WTC11 (cell line): Measurements from ENCODE around the gene JOSD2. TPM values are rescaled to one million over a fixed set of nuclear protein-coding genes. Genes with fewer than 3 reads are reported as not detected.

Source experiments
- ATAC-seq: fragments of 200-7000 bp; cut with Tn5 transposase; 2 replicates; pipeline ENCODE4 v1.10.0; 2021; ENCODE audit warnings: mild to moderate bottlenecking, moderate library complexity
- CTCF ChIA-PET: fragments of 300-600 bp; sonication (Branson Sonifier 250); formaldehyde crosslinking; loops from one replicate; lab custom pipeline; 2021; ENCODE audit warnings: antibody characterized with exemption; lab: Charles Lee
- POLR2A ChIA-PET: fragments of 350-600 bp; sonication (Branson Sonifier 250); formaldehyde crosslinking; loops from one replicate; lab custom pipeline; 2021; ENCODE audit warnings: antibody characterized with exemption; lab: Charles Lee
- DNase-seq: peaks from one replicate; pipeline ENCODE4 v3.0.0; 2021; ENCODE audit warnings: low spot score
- H3K27ac Mint-ChIP-seq: 2 replicates; pipeline ENCODE4 v1.8.0; 2021; ENCODE audit warnings: mixed read lengths
- H3K27me3 Mint-ChIP-seq: 2 replicates; pipeline ENCODE4 v1.8.0; 2021; ENCODE audit warnings: low read depth, mild to moderate bottlenecking, moderate library complexity, mixed read lengths
- H3K36me3 Mint-ChIP-seq: 2 replicates; pipeline ENCODE4 v1.8.0; 2021; ENCODE audit warnings: mixed read lengths
- H3K4me1 Mint-ChIP-seq: 2 replicates; pipeline ENCODE4 v1.8.0; 2022; ENCODE audit warnings: mixed read lengths
- H3K4me3 Mint-ChIP-seq: 2 replicates; pipeline ENCODE4 v1.8.0; 2021; ENCODE audit warnings: mild to moderate bottlenecking, moderate library complexity, mixed read lengths
- H3K9me3 Mint-ChIP-seq: 2 replicates; pipeline ENCODE4 v1.8.0; 2021; ENCODE audit warnings: mixed read lengths
- ATF1 ChIP-seq: sonication (generic); formaldehyde crosslinking; IDR thresholded peaks from 2 replicates; pipeline ENCODE4 v1.8.1; 2023; ENCODE audit warnings: mild to moderate bottlenecking, moderate library complexity, missing genetic modification reagents
- GABPB1 ChIP-seq: sonication (generic); formaldehyde crosslinking; IDR thresholded peaks from 2 replicates; pipeline ENCODE4 v1.8.1; 2023; ENCODE audit warnings: mild to moderate bottlenecking, missing genetic modification reagents
- HMGA2 ChIP-seq: fragments of 250-450 bp; sonication (Bioruptor Pico); IDR thresholded peaks from 2 replicates; pipeline ENCODE4 v1.4.0; 2021; ENCODE audit warnings: mild to moderate bottlenecking, moderate library complexity
- MXD4 ChIP-seq: fragments of 250-450 bp; sonication (Bioruptor Pico); IDR thresholded peaks from 2 replicates; pipeline ENCODE4 v1.8.0; 2021; ENCODE audit warnings: mild to moderate bottlenecking, moderate library complexity, borderline replicate concordance
- NR1H2 ChIP-seq: sonication (generic); formaldehyde crosslinking; IDR thresholded peaks from 2 replicates; pipeline ENCODE4 v1.9.0; 2021; ENCODE audit warnings: mild to moderate bottlenecking, moderate library complexity, missing genetic modification reagents
- ZBTB21 ChIP-seq: sonication (generic); formaldehyde crosslinking; IDR thresholded peaks from 2 replicates; pipeline ENCODE4 v1.8.1; 2023; ENCODE audit warnings: mild to moderate bottlenecking, missing genetic modification reagents, borderline replicate concordance
- ZNF121 ChIP-seq: sonication (generic); formaldehyde crosslinking; IDR thresholded peaks from 2 replicates; pipeline ENCODE4 v1.8.0; 2023; ENCODE audit warnings: missing genetic modification reagents
- ZNF423 ChIP-seq: fragments of 250-450 bp; sonication (Bioruptor Pico); IDR thresholded peaks from 2 replicates; pipeline ENCODE4 v2.1.2; 2022; ENCODE audit warnings: mild to moderate bottlenecking, moderate library complexity
- total RNA-seq: library from RNA; stranded (reverse); gene quantifications from 3 replicates; pipeline ENCODE4 v1.2.3, GENCODE V29; 2021
- TF ChIP-seq, protein P1 (sequence below): sonication (generic); formaldehyde crosslinking; IDR thresholded peaks from 2 replicates; pipeline ENCODE4 v1.8.0; 2022; ENCODE audit warnings: missing genetic modification reagents
- TF ChIP-seq, protein P2 (sequence below): sonication (generic); formaldehyde crosslinking; IDR thresholded peaks from 2 replicates; pipeline ENCODE4 v1.8.1; 2022; ENCODE audit warnings: missing genetic modification reagents, borderline replicate concordance
- TF ChIP-seq, protein P3 (sequence below): fragments of 250-450 bp; sonication (Bioruptor Pico); IDR thresholded peaks from 2 replicates; pipeline ENCODE4 v1.9.0; 2021; ENCODE audit warnings: mild to moderate bottlenecking
- TF ChIP-seq, protein P4 (sequence below): sonication (generic); formaldehyde crosslinking; conservative IDR thresholded peaks from 2 replicates; pipeline ENCODE4 v1.8.1; 2022; ENCODE audit warnings: mild to moderate bottlenecking, missing genetic modification reagents
- TF ChIP-seq, protein P5 (sequence below): sonication (generic); formaldehyde crosslinking; IDR thresholded peaks from 2 replicates; pipeline ENCODE4 v1.8.1; 2023; ENCODE audit warnings: mild to moderate bottlenecking, missing genetic modification reagents

The JOSD2 gene
- total RNA-seq, 1 experiment from 2014 or later, result 4.0 TPM

GRCh38 chr19:50547385-50548190 lies 36.6 kb upstream of the JOSD2 start (continued):
- TF ChIP-seq GABPB1, result no peak

- CTCF ChIA-PET, result interaction anchor here (1.0 to 2.0 kb wide), 3 partner anchors 9 to 157 kb away, joined by 4 to 22 read pairs (median 17); no protein-coding TSS in a partner anchor
Measured at GRCh38 chr19:50546527-50547221, 35.7 kb upstream of the JOSD2 start.

DNA sequence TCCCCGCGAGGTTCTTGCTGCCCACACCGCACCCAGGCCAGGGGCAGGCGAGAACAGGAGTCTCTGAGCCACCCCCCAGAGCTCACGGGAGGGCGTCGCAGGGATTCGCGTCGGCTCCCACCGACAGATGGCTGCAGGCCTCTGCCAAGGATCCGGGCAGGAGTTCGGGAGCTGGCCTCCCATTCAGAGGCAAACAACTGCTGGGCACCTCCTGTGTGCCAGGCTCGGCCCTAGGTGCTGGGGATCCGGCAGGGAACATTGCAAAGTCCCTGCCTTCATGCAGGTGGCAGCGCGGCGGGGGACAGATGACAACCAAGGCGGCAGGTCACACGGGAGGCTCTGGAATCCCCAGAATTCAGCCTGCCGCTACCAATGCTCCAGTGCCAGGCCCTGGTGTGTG lies 32.0 kb upstream of the JOSD2 start:
- ChIA-PET POLR2A (interaction anchor here (0.6 kb wide), 2 partner anchors 98 to 105 kb away, joined by 3 to 7 read pairs; no protein-coding TSS in a partner anchor), CTCF (interaction anchor here (0.6 to 8.5 kb wide), 5 partner anchors 13 to 1423 kb away, joined by 3 to 200 read pairs (median 4); no protein-coding TSS in a partner anchor)
- Mint-ChIP-seq H3K27ac (no peak overlapping the region), H3K27me3 (no peaks in the 10 kb centered on the region; the same call in 1 of the 2 replicates), H3K9me3 (no peaks in the 10 kb centered on the region), H3K4me3 (no peak overlapping the region), H3K4me1 (peaks cover 15% of the 10 kb centered on the region), H3K36me3 (no peaks in the 10 kb centered on the region)
- ATAC-seq, result no peak; the same call in 1 of the 2 replicates
- DNase-seq, result no peak
- TF ChIP-seq GABPB1, result no peak
- TF ChIP-seq, protein P1, sequence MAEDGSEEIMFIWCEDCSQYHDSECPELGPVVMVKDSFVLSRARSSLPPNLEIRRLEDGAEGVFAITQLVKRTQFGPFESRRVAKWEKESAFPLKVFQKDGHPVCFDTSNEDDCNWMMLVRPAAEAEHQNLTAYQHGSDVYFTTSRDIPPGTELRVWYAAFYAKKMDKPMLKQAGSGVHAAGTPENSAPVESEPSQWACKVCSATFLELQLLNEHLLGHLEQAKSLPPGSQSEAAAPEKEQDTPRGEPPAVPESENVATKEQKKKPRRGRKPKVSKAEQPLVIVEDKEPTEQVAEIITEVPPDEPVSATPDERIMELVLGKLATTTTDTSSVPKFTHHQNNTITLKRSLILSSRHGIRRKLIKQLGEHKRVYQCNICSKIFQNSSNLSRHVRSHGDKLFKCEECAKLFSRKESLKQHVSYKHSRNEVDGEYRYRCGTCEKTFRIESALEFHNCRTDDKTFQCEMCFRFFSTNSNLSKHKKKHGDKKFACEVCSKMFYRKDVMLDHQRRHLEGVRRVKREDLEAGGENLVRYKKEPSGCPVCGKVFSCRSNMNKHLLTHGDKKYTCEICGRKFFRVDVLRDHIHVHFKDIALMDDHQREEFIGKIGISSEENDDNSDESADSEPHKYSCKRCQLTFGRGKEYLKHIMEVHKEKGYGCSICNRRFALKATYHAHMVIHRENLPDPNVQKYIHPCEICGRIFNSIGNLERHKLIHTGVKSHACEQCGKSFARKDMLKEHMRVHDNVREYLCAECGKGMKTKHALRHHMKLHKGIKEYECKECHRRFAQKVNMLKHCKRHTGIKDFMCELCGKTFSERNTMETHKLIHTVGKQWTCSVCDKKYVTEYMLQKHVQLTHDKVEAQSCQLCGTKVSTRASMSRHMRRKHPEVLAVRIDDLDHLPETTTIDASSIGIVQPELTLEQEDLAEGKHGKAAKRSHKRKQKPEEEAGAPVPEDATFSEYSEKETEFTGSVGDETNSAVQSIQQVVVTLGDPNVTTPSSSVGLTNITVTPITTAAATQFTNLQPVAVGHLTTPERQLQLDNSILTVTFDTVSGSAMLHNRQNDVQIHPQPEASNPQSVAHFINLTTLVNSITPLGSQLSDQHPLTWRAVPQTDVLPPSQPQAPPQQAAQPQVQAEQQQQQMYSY (CRISPR knock-in tag), result no peak
- no peak for TF ChIP-seq HMGA2 (CRISPR knock-in tag)
- TF ChIP-seq ZBTB21 (CRISPR knock-in tag), result no peak
- TF ChIP-seq MXD4 (CRISPR knock-in tag), result no peak
- TF ChIP-seq ATF1 (CRISPR knock-in tag), result no peak
- TF ChIP-seq, protein P2, sequence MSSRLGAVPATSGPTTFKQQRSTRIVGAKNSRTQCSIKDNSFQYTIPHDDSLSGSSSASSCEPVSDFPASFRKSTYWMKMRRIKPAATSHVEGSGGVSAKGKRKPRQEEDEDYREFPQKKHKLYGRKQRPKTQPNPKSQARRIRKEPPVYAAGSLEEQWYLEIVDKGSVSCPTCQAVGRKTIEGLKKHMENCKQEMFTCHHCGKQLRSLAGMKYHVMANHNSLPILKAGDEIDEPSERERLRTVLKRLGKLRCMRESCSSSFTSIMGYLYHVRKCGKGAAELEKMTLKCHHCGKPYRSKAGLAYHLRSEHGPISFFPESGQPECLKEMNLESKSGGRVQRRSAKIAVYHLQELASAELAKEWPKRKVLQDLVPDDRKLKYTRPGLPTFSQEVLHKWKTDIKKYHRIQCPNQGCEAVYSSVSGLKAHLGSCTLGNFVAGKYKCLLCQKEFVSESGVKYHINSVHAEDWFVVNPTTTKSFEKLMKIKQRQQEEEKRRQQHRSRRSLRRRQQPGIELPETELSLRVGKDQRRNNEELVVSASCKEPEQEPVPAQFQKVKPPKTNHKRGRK (CRISPR knock-in tag), result no peak

More at GRCh38 chr19:50546527-50547221, 35.7 kb upstream of the JOSD2 start:
- Mint-ChIP-seq H3K36me3 (no peaks in the 10 kb centered on the region), H3K4me1 (peaks cover 22% of the 10 kb centered on the region), H3K4me3 (no peak overlapping the region), H3K27ac (no peak overlapping the region), H3K27me3 (peaks cover 20% of the 10 kb centered on the region), H3K9me3 (no peaks in the 10 kb centered on the region)
- TF ChIP-seq NR1H2 (CRISPR knock-in tag) (no peak), ZNF121 (CRISPR knock-in tag) (no peak), ZNF423 (CRISPR knock-in tag) (no peak)
- TF ChIP-seq, protein P3, sequence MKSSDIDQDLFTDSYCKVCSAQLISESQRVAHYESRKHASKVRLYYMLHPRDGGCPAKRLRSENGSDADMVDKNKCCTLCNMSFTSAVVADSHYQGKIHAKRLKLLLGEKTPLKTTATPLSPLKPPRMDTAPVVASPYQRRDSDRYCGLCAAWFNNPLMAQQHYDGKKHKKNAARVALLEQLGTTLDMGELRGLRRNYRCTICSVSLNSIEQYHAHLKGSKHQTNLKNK (CRISPR knock-in tag), result no peak
- TF ChIP-seq, protein P1 (CRISPR knock-in tag), result no peak
- TF ChIP-seq, protein P4, sequence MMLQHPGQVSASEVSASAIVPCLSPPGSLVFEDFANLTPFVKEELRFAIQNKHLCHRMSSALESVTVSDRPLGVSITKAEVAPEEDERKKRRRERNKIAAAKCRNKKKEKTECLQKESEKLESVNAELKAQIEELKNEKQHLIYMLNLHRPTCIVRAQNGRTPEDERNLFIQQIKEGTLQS (CRISPR knock-in tag), result no peak
- TF ChIP-seq, protein P5, sequence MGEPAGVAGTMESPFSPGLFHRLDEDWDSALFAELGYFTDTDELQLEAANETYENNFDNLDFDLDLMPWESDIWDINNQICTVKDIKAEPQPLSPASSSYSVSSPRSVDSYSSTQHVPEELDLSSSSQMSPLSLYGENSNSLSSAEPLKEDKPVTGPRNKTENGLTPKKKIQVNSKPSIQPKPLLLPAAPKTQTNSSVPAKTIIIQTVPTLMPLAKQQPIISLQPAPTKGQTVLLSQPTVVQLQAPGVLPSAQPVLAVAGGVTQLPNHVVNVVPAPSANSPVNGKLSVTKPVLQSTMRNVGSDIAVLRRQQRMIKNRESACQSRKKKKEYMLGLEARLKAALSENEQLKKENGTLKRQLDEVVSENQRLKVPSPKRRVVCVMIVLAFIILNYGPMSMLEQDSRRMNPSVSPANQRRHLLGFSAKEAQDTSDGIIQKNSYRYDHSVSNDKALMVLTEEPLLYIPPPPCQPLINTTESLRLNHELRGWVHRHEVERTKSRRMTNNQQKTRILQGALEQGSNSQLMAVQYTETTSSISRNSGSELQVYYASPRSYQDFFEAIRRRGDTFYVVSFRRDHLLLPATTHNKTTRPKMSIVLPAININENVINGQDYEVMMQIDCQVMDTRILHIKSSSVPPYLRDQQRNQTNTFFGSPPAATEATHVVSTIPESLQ (CRISPR knock-in tag), result no peak
- no peak for DNase-seq
- POLR2A ChIA-PET, result no interaction called here
- no peak for ATAC-seq
